Trophoblast cell (in vitro differentiated cells and primary cell): Measurements from ENCODE around the gene GALNTL6.

ENCODE experiments used
- DNase-seq, 2 donors: peaks; one replicate each; pipeline ENCODE4 v3.0.0-alpha.2; 2016
- H2AFZ ChIP-seq: 2 replicates; pipeline ENCODE4 v1.6.1; 2013; ENCODE audit warnings: low read length, moderate library complexity, mild to moderate bottlenecking; ENCODE audit not compliant: insufficient read depth, poor library complexity
- H2AK5ac ChIP-seq: 2 replicates; pipeline ENCODE4 v1.6.1; 2013; ENCODE audit warnings: mild to moderate bottlenecking, low read length
- H2BK120ac ChIP-seq: 2 replicates; pipeline ENCODE4 v1.6.1; 2013; ENCODE audit warnings: low read length, mild to moderate bottlenecking, moderate library complexity; ENCODE audit not compliant: insufficient read depth, poor library complexity
- H2BK12ac ChIP-seq: 2 replicates; pipeline ENCODE4 v1.6.1; 2013; ENCODE audit warnings: mild to moderate bottlenecking, low read length, moderate library complexity
- H2BK5ac ChIP-seq: 2 replicates; pipeline ENCODE4 v1.6.1; 2013; ENCODE audit warnings: low read length, low read depth, moderate library complexity, mild to moderate bottlenecking; ENCODE audit not compliant: poor library complexity
- H3K14ac ChIP-seq: 2 replicates; pipeline ENCODE4 v1.6.1; 2013; ENCODE audit warnings: mild to moderate bottlenecking, low read length
- H3K18ac ChIP-seq: 2 replicates; pipeline ENCODE4 v1.6.1; 2013; ENCODE audit warnings: mild to moderate bottlenecking, low read length
- H3K23ac ChIP-seq: 2 replicates; pipeline ENCODE4 v1.6.1; 2013; ENCODE audit warnings: low read length
- H3K27ac ChIP-seq: 2 replicates; pipeline ENCODE4 v1.5.1; 2013; ENCODE audit warnings: low read depth, mild to moderate bottlenecking, inconsistent platforms, low read length, moderate library complexity
- H3K27me3 ChIP-seq: 2 replicates; pipeline ENCODE4 v1.6.1; 2013; ENCODE audit warnings: inconsistent platforms, mild to moderate bottlenecking, low read length, moderate library complexity; ENCODE audit not compliant: insufficient read depth
- H3K36me3 ChIP-seq, 2 experiments: 1 replicate in 1 of 2; 2 replicates in 1 of 2; pipeline ENCODE4 v1.6.1; 2013; ENCODE audit warnings: low read length in 2 of 2, mild to moderate bottlenecking in 2 of 2, moderate library complexity in 1 of 2; ENCODE audit not compliant: insufficient read depth in 2 of 2, control insufficient read depth in 1 of 2
- H3K4ac ChIP-seq: 2 replicates; pipeline ENCODE4 v1.6.1; 2013; ENCODE audit warnings: low read depth, mild to moderate bottlenecking, low read length, moderate library complexity
- H3K4me1 ChIP-seq, 2 experiments: 1 replicate in 1 of 2; 2 replicates in 1 of 2; pipeline ENCODE4 v1.6.1; 2013; ENCODE audit warnings: low read length in 2 of 2, mild to moderate bottlenecking in 2 of 2, moderate library complexity in 1 of 2; ENCODE audit not compliant: insufficient read depth in 2 of 2, control insufficient read depth in 1 of 2
- H3K4me2 ChIP-seq: 2 replicates; pipeline ENCODE4 v1.6.1; 2013; ENCODE audit warnings: inconsistent platforms, mild to moderate bottlenecking, low read length, moderate library complexity
- H3K4me3 ChIP-seq: 2 replicates; pipeline ENCODE4 v1.5.1; 2013; ENCODE audit warnings: mild to moderate bottlenecking, low read depth, low read length, inconsistent platforms
- H3K79me1 ChIP-seq: one replicate; pipeline ENCODE4 v1.6.1; 2013; ENCODE audit warnings: low read length
- H3K79me2 ChIP-seq: 2 replicates; pipeline ENCODE4 v1.6.1; 2013; ENCODE audit warnings: low read length, mild to moderate bottlenecking; ENCODE audit not compliant: control insufficient read depth, insufficient read depth, poor library complexity
- H3K9ac ChIP-seq: 2 replicates; pipeline ENCODE4 v1.6.1; 2013; ENCODE audit warnings: mild to moderate bottlenecking, low read length
- H3K9me3 ChIP-seq: 2 replicates; pipeline ENCODE4 v1.6.1; 2013; ENCODE audit warnings: low read depth, mild to moderate bottlenecking, control low read depth, inconsistent platforms, low read length; ENCODE audit not compliant: insufficient read depth
- H4K12ac ChIP-seq: 2 replicates; pipeline ENCODE4 v1.6.1; 2013; ENCODE audit warnings: low read depth, mild to moderate bottlenecking, low read length, moderate library complexity
- H4K8ac ChIP-seq: 2 replicates; pipeline ENCODE4 v1.6.1; 2013; ENCODE audit warnings: low read depth, mild to moderate bottlenecking, low read length, moderate library complexity
- H4K91ac ChIP-seq: one replicate; pipeline ENCODE4 v1.6.1; 2013; ENCODE audit warnings: low read depth, mild to moderate bottlenecking, low read length, moderate library complexity
- WGBS: extraction: QIAGEN DNeasy Blood & Tissue Kit; methylation state at CpG from one replicate; pipeline ENCODE4 v1.1.7; 2013; ENCODE audit warnings: missing lambda C conversion rate; ENCODE audit not compliant: insufficient read length, insufficient coverage; ENCODE audit errors: extremely low coverage; 5-methylcytosine and 5-hydroxymethylcytosine counted together

Gene GALNTL6

DNA sequence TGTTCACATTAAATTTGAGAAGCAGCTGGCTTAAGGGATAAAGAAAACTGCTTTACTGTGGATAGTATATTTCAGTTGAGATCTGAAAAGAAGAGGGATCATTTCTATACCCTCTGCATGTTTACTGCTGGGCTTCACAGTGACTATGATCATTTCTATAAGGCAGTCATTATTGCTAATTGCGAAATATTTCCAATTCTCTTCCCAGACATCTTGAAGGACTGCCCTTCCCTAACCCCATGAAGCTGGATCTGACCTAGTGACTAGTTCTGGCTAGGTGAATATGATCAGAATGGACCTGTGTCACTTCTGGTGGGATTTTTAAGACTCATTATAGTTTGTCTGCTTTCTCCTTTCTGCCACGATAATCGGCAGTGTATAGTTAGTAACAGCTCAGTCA, 848.9 kb downstream of the GALNTL6 start:
- no CpG with 5 or more reads among the region's 3 CpGs for WGBS

DNA sequence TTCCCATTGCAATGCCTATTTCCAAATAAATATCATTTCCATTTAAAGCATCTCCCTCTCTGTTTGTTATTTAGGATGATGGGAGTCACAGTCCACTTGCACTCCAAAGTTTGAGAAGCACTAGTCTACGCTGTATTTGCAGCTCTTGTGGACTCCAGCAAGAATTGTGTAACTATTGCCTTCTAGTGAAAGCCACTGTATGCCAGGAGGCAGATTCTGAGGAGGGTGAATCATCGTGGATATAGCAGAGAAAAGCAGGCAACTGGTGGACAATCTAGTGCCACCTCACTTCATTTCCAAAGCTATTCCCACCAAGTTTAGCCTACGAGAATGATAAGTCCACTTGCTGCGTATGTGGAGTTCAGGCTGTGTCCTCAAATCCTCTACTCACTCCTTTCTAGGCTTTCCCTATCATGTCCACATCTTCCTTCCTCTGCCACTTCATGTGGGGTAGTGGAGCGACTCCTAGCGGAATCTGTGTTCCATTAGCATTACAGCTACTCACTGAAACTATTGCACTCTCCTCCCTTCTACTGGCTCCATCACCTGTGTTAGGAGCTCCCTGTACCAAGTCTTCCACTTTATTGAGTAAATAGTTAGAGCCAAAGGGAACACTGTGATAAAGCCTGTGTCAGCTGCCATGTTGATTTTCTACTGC, 853.6 kb downstream of the GALNTL6 start:
- Histone ChIP-seq H3K9ac (no peak overlapping the region), H3K79me2 (no peaks in the 10 kb centered on the region), H3K9me3 (no peaks in the 10 kb centered on the region), H3K14ac (no peak overlapping the region), H4K8ac (no peak overlapping the region), H4K12ac (no peak overlapping the region), H2AFZ (no peak overlapping the region), H3K4me3 (no peak overlapping the region), H3K36me3 (no peaks in the 10 kb centered on the region), H2AK5ac (no peak overlapping the region), H3K27me3 (no peaks in the 10 kb centered on the region), H2BK120ac (no peak overlapping the region), H3K23ac (no peak overlapping the region), H3K27ac (no peak overlapping the region), H3K4me2 (no peak overlapping the region), H4K91ac (no peak overlapping the region), H3K79me1 (no peaks in the 10 kb centered on the region), H3K4me1 (no peaks in the 10 kb centered on the region), H2BK5ac (no peak overlapping the region), H3K18ac (no peak overlapping the region), H2BK12ac (no peak overlapping the region), H3K4ac (no peak overlapping the region)
- no CpG with 5 or more reads among the region's 6 CpGs for WGBS
- DNase-seq: peak; percentile 24 to 58

More for the DNA sequence above, 848.9 kb downstream of the GALNTL6 start:
- H2BK5ac ChIP-seq: no peak overlapping the region
- H3K4ac ChIP-seq: no peak overlapping the region
- H4K12ac ChIP-seq: no peak overlapping the region
- no peak overlapping the region for H4K8ac ChIP-seq
- no peaks in the 10 kb centered on the region for H3K27me3 ChIP-seq
- H3K27ac ChIP-seq: no peak overlapping the region
- DNase-seq: no peak
- no peak overlapping the region for H3K4me3 ChIP-seq
- no peak overlapping the region for H2AFZ ChIP-seq
- no peaks in the 10 kb centered on the region for H3K79me2 ChIP-seq
- H2BK120ac ChIP-seq: no peak overlapping the region
- no peak overlapping the region for H3K9ac ChIP-seq
- no peak overlapping the region for H3K14ac ChIP-seq
- H3K9me3 ChIP-seq: no peaks in the 10 kb centered on the region
- no peaks in the 10 kb centered on the region for H3K4me1 ChIP-seq
- H3K36me3 ChIP-seq: no peaks in the 10 kb centered on the region
- no peak overlapping the region for H3K18ac ChIP-seq
- no peak overlapping the region for H2BK12ac ChIP-seq
- no peak overlapping the region for H3K23ac ChIP-seq
- H3K4me2 ChIP-seq: no peak overlapping the region
- no peak overlapping the region for H4K91ac ChIP-seq
- no peak overlapping the region for H2AK5ac ChIP-seq
- H3K79me1 ChIP-seq: no peaks in the 10 kb centered on the region

DNA sequence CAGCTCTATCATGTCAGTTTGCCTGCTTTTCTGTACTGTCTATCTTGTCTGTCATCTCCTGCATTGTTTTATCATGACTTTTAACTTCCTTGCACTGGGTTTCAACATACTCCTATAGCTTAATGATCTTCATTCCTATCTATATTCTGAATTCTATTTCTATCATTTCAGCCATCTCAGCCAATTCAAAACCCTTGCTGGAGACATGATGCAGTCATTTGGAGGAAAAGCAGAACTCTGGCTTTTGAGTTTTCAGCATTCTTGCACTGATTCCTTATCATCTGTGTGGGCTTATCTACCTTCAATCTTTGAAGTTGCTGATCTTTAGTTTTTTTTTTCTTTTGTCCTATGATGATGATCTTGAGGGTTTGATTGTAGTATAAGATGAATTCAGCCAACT, 861.6 kb downstream of the GALNTL6 start:
- Histone ChIP-seq H3K79me1 (peaks cover 3% of the 10 kb centered on the region), H4K12ac (no peak overlapping the region), H3K27ac (no peak overlapping the region), H3K4me3 (no peak overlapping the region), H2BK120ac (no peak overlapping the region), H3K14ac (no peak overlapping the region), H2BK5ac (no peak overlapping the region), H3K4me2 (no peak overlapping the region), H3K18ac (no peak overlapping the region), H3K27me3 (no peaks in the 10 kb centered on the region), H2BK12ac (no peak overlapping the region), H2AFZ (no peak overlapping the region), H4K8ac (no peak overlapping the region), H3K4ac (no peak overlapping the region), H3K9ac (no peak overlapping the region), H3K9me3 (no peaks in the 10 kb centered on the region), H3K36me3 (no peaks in the 10 kb centered on the region), H3K79me2 (peaks cover 2% of the 10 kb centered on the region), H4K91ac (no peak overlapping the region), H3K23ac (no peak overlapping the region), H3K4me1 (peaks cover 3 to 4% of the 10 kb centered on the region in 2 experiments), H2AK5ac (no peak overlapping the region)
- DNase-seq: peak; percentile 50 to 91

DNA sequence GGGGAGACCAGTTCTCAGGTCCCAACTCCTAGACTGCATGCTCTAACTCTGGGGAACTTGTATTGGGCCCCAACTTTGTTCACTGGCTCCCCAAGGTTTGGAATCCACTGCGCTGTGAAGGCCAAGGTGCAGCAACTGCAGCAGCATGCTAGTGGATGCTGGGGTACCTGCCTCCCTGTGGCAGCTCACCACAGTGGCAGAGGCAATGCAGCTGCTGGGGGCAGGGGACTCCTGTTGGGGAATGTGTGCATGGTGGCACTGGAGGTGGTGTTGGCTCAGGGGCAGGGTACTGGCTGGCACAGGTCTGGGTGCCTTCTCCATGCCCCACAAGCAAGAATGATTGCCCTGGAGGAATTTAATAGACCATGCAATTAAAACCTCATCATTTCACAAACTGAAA, 862.0 kb downstream of the GALNTL6 start:
- no peaks in the 10 kb centered on the region for H3K27me3 ChIP-seq
- peak overlapping the region; percentile 77 for H2BK5ac ChIP-seq
- no peak overlapping the region for H4K8ac ChIP-seq
- peak overlapping the region; percentile 56 for H3K18ac ChIP-seq
- no peak overlapping the region for H3K23ac ChIP-seq
- no peak overlapping the region for H2AK5ac ChIP-seq
- H3K27ac ChIP-seq: no peak overlapping the region
- peak overlapping the region; percentile 86 for H3K14ac ChIP-seq
- H4K12ac ChIP-seq: no peak overlapping the region
- H3K79me2 ChIP-seq: peaks cover 2% of the 10 kb centered on the region
- no peaks in the 10 kb centered on the region for H3K36me3 ChIP-seq
- H2BK12ac ChIP-seq: peak overlapping the region; percentile 98
- H3K4me3 ChIP-seq: no peak overlapping the region
- H3K4me2 ChIP-seq: no peak overlapping the region
- no peaks in the 10 kb centered on the region for H3K9me3 ChIP-seq
- H3K9ac ChIP-seq: no peak overlapping the region
- no peak for DNase-seq
- H3K79me1 ChIP-seq: peaks cover 3% of the 10 kb centered on the region
- H3K4ac ChIP-seq: no peak overlapping the region
- WGBS: no CpG with 5 or more reads among the region's 1 CpG
- no peak overlapping the region for H2AFZ ChIP-seq
- H3K4me1 ChIP-seq: peaks cover 3 to 4% of the 10 kb centered on the region in 2 experiments
- peak overlapping the region; percentile 61 for H2BK120ac ChIP-seq
- H4K91ac ChIP-seq: peak overlapping the region; percentile 36
